ENCODE data around the gene SNRK.

The SNRK gene

GRCh38 chr3:43286115-43286840, at the start of gene SNRK:
TSS of gene SNRK (plus strand) at chr3:43286540. CDS start at chr3:43303204, 16,664 bp downstream.
- DNase-seq (ENCODE audit: low read depth) = peak; percentile 69

- peak; percentile 13 for DNase-seq (ENCODE audit: low read depth)
Observed at GRCh38 chr3:43238801-43239200, 47.5 kb upstream of the SNRK start.

- no peak for DNase-seq (ENCODE audit: low read depth)
Observed at GRCh38 chr3:43239755-43240154, 46.6 kb upstream of the SNRK start.

GRCh38 chr3:43243590-43244587, 42.5 kb upstream of the SNRK start:
- DNase-seq (ENCODE audit: low read depth) = no peak

GRCh38 chr3:43244694-43245093, 41.6 kb upstream of the SNRK start:
- no peak for DNase-seq (ENCODE audit: low read depth)

- no peak for DNase-seq (ENCODE audit: low read depth)
Observed at GRCh38 chr3:43246976-43247375, 39.4 kb upstream of the SNRK start.

GRCh38 chr3:43247561-43248184, 38.7 kb upstream of the SNRK start:
- DNase-seq (ENCODE audit: low read depth) = no peak

GRCh38 chr3:43248185-43248583, 38.2 kb upstream of the SNRK start:
- no peak for DNase-seq (ENCODE audit: low read depth)

- DNase-seq (ENCODE audit: low read depth) = no peak
Observed at GRCh38 chr3:43248973-43249372, 37.4 kb upstream of the SNRK start.

- no peak for DNase-seq (ENCODE audit: low read depth)
Observed at GRCh38 chr3:43249405-43249804, 36.9 kb upstream of the SNRK start.

- DNase-seq (ENCODE audit: low read depth) = no peak
Observed at GRCh38 chr3:43253294-43253693, 33.0 kb upstream of the SNRK start.

- DNase-seq (ENCODE audit: low read depth) = no peak
Observed at GRCh38 chr3:43254125-43254524, 32.2 kb upstream of the SNRK start.

- DNase-seq (ENCODE audit: low read depth) = no peak
Observed at GRCh38 chr3:43255662-43256061, 30.7 kb upstream of the SNRK start.

GRCh38 chr3:43256714-43257461, 29.5 kb upstream of the SNRK start:
- no peak for DNase-seq (ENCODE audit: low read depth)

GRCh38 chr3:43257850-43258249, 28.5 kb upstream of the SNRK start:
- no peak for DNase-seq (ENCODE audit: low read depth)

- no peak for DNase-seq (ENCODE audit: low read depth)
Observed at GRCh38 chr3:43259626-43260025, 26.7 kb upstream of the SNRK start.

- no peak for DNase-seq (ENCODE audit: low read depth)
Observed at GRCh38 chr3:43260412-43260811, 25.9 kb upstream of the SNRK start.

- no peak for DNase-seq (ENCODE audit: low read depth)
Observed at GRCh38 chr3:43262194-43262593, 24.1 kb upstream of the SNRK start.

GRCh38 chr3:43266451-43266850, 19.9 kb upstream of the SNRK start:
- no peak for DNase-seq (ENCODE audit: low read depth)

GRCh38 chr3:43266995-43267394, 19.3 kb upstream of the SNRK start:
- DNase-seq (ENCODE audit: low read depth) = no peak

GRCh38 chr3:43268636-43269035, 17.7 kb upstream of the SNRK start:
- no peak for DNase-seq (ENCODE audit: low read depth)

GRCh38 chr3:43270078-43270477, 16.3 kb upstream of the SNRK start:
- no peak for DNase-seq (ENCODE audit: low read depth)
